B cell (primary cell): Measurements from ENCODE around the gene SFSWAP.

Source experiments
- CTCF ChIP-seq: fragments of 200-600 bp; IDR thresholded peaks from one replicate; pipeline ENCODE4 v1.8.0; 2022; ENCODE audit warnings: antibody characterized with exemption, mild to moderate bottlenecking
- EZH2 ChIP-seq: IDR thresholded peaks from 2 replicates; pipeline ENCODE4 v1.6.1; 2012; ENCODE audit warnings: borderline replicate concordance, low read depth, mild to moderate bottlenecking, moderate library complexity, low read length; ENCODE audit not compliant: insufficient read depth, poor library complexity, severe bottlenecking

- TF ChIP-seq CTCF: no peak
- no peak for TF ChIP-seq EZH2
Measured at GRCh38 chr12:131745706-131746105, 34.8 kb downstream of the SFSWAP start.
